DOHH2 (cell line): ENCODE data around the gene PHLPP1.

Experiments used
- H3F3A ChIP-seq: fragments of 200-600 bp; sonication (generic), shearing (Covaris generic); 2 replicates; pipeline ENCODE4 v1.6.0; 2016; ENCODE audit warnings: antibody characterized with exemption, mild to moderate bottlenecking; ENCODE audit not compliant: control insufficient read depth, insufficient read depth
- H3K27ac ChIP-seq: fragments of 200-600 bp; sonication (generic); 2 replicates; pipeline ENCODE4 v1.5.1; 2014; ENCODE audit warnings: low read depth, mild to moderate bottlenecking, low read length, moderate library complexity
- H3K27me3 ChIP-seq: fragments of 200-600 bp; sonication (generic); 2 replicates; pipeline ENCODE4 v1.6.1; 2014; ENCODE audit warnings: mild to moderate bottlenecking, low read length, mixed read lengths; ENCODE audit not compliant: control insufficient read depth
- H3K36me3 ChIP-seq: fragments of 200-600 bp; sonication (generic); 2 replicates; pipeline ENCODE4 v1.6.1; 2014; ENCODE audit warnings: mild to moderate bottlenecking, low read length, moderate library complexity, mixed read lengths; ENCODE audit not compliant: control insufficient read depth
- H3K4me1 ChIP-seq: fragments of 200-600 bp; sonication (generic); 2 replicates; pipeline ENCODE4 v1.6.1; 2014; ENCODE audit warnings: mild to moderate bottlenecking, low read length, mixed read lengths; ENCODE audit not compliant: control insufficient read depth
- H3K4me2 ChIP-seq: fragments of 200-600 bp; sonication (generic); 2 replicates; pipeline ENCODE4 v1.6.0; 2014; ENCODE audit warnings: mild to moderate bottlenecking, low read length, moderate library complexity
- H3K4me3 ChIP-seq: fragments of 200-600 bp; sonication (generic); 2 replicates; pipeline ENCODE4 v1.5.1; 2014; ENCODE audit warnings: mild to moderate bottlenecking, low read length, mixed read lengths
- H3K79me2 ChIP-seq: fragments of 200-600 bp; sonication (generic); 2 replicates; pipeline ENCODE4 v1.6.1; 2014; ENCODE audit warnings: mild to moderate bottlenecking, low read length, mixed read lengths; ENCODE audit not compliant: control insufficient read depth
- H3K9me2 ChIP-seq: fragments of 200-600 bp; sonication (generic); replicated peaks from 2 replicates; pipeline ENCODE4 v1.6.1; 2014; ENCODE audit warnings: mild to moderate bottlenecking, low read length, mixed read lengths; ENCODE audit not compliant: control insufficient read depth
- H3K9me3 ChIP-seq: fragments of 200-600 bp; sonication (generic); 2 replicates; pipeline ENCODE4 v1.6.1; 2014; ENCODE audit warnings: antibody characterized with exemption, low read length, mixed read lengths; ENCODE audit not compliant: control insufficient read depth, insufficient read depth
- H4K20me1 ChIP-seq: fragments of 200-600 bp; sonication (generic); 2 replicates; pipeline ENCODE4 v1.6.0; 2014; ENCODE audit warnings: low read depth, mild to moderate bottlenecking, antibody characterized with exemption, low read length, moderate library complexity; ENCODE audit not compliant: control insufficient read depth, insufficient read depth
- EZH2phosphoT487 ChIP-seq: fragments of 200-600 bp; sonication (generic); IDR thresholded peaks from 2 replicates; pipeline ENCODE4 v1.6.1; 2017; ENCODE audit warnings: borderline replicate concordance, mild to moderate bottlenecking, antibody characterized with exemption, low read length, moderate library complexity, mixed read lengths
- TF ChIP-seq, protein P1 (sequence below): fragments of 200-600 bp; sonication (generic); IDR thresholded peaks from one replicate; pipeline ENCODE4 v1.5.1; 2014; ENCODE audit warnings: antibody characterized with exemption, mild to moderate bottlenecking, low read depth, low read length; ENCODE audit not compliant: poor library complexity, severe bottlenecking

Gene PHLPP1

DNA sequence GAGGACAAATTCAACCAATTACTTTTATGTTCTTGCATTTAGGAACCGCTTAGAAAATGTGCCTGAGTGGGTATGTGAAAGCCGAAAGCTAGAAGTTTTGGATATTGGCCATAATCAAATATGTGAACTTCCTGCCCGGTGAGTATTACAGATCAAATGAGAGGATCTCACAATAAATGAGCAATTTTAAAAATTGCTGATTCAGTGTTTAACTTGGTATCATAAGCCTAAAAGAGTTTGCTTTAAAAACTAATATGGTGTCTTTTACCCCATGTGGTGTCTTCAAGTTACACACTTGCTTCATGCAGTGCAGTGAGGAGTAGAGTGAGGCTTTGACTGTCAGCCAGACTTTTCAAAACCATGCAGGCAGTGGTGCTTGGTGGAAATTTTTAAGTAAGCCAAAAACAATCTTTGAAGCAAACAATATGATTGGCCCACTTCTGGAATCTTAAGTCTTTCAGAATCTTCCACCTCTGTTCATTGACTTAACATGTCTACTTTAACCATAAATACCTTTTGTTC lies 199.6 kb downstream of the PHLPP1 start:
- Histone ChIP-seq H3K4me1 (peaks cover 33% of the 10 kb centered on the region), H3K27me3 (no peaks in the 10 kb centered on the region), H4K20me1 (no peaks in the 10 kb centered on the region), H3K4me2 (no peak overlapping the region), H3K4me3 (no peak overlapping the region), H3K79me2 (no peaks in the 10 kb centered on the region), H3F3A (no peaks in the 10 kb centered on the region), H3K36me3 (peaks cover 18% of the 10 kb centered on the region), H3K9me3 (no peaks in the 10 kb centered on the region), H3K9me2 (no peaks in the 10 kb centered on the region), H3K27ac (no peak overlapping the region)
- TF ChIP-seq, protein P1, sequence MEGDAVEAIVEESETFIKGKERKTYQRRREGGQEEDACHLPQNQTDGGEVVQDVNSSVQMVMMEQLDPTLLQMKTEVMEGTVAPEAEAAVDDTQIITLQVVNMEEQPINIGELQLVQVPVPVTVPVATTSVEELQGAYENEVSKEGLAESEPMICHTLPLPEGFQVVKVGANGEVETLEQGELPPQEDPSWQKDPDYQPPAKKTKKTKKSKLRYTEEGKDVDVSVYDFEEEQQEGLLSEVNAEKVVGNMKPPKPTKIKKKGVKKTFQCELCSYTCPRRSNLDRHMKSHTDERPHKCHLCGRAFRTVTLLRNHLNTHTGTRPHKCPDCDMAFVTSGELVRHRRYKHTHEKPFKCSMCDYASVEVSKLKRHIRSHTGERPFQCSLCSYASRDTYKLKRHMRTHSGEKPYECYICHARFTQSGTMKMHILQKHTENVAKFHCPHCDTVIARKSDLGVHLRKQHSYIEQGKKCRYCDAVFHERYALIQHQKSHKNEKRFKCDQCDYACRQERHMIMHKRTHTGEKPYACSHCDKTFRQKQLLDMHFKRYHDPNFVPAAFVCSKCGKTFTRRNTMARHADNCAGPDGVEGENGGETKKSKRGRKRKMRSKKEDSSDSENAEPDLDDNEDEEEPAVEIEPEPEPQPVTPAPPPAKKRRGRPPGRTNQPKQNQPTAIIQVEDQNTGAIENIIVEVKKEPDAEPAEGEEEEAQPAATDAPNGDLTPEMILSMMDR: no peak
- no peak for TF ChIP-seq EZH2phosphoT487

GRCh38 chr18:62918361-62918760 lies 203.0 kb downstream of the PHLPP1 start:
- peaks cover 27% of the 10 kb centered on the region for H3K4me1 ChIP-seq
- H3K79me2 ChIP-seq: no peaks in the 10 kb centered on the region
- no peak overlapping the region for H3K4me3 ChIP-seq

DNA sequence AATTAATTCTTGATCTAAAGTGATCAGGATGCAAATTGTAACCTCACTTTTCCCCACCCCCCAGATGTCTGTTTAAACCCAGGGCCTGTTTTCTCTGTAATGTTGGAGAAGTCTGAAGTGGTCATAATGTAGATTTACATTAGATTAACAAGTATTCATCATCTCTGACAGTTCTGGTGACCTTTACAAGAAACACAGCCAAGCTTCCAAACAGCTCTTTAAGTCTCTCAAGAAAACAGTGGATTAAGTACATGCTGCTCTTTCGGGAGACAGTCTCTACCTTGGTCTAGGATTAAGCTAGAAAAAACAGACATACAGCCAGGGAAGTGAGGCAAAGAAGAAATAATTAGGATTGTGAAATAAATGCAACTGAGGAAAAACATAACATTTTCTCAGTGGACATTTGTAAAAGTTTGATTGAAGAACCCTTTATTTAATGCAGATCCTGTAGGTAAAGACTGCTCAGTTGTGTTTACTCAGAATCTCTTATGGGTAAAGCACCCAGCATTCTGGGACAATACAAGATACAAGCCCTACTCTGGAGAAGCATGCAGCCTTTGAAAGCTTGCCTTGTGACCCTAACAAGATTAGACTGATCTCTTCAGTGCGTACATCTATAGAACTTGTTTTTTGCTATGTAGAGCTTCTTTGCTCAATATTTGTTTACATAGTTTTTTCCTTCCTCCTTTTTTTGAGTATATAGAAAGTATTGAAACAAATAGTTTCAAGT lies 203.9 kb downstream of the PHLPP1 start:
- Histone ChIP-seq H3K79me2 (no peaks in the 10 kb centered on the region), H3K27ac (no peak overlapping the region), H3K9me2 (no peaks in the 10 kb centered on the region), H3K4me1 (peaks cover 18% of the 10 kb centered on the region), H3K4me2 (no peak overlapping the region), H3K36me3 (peaks cover 24% of the 10 kb centered on the region), H4K20me1 (no peaks in the 10 kb centered on the region), H3K27me3 (no peaks in the 10 kb centered on the region), H3K9me3 (no peaks in the 10 kb centered on the region), H3F3A (no peaks in the 10 kb centered on the region), H3K4me3 (no peak overlapping the region)
- TF ChIP-seq, protein P1: no peak
- TF ChIP-seq EZH2phosphoT487: no peak

More at GRCh38 chr18:62918361-62918760, 203.0 kb downstream of the PHLPP1 start:
- TF ChIP-seq, protein P1: no peak
- no peak for TF ChIP-seq EZH2phosphoT487
- no peaks in the 10 kb centered on the region for H3K27me3 ChIP-seq
- H3K4me2 ChIP-seq: no peak overlapping the region
- no peaks in the 10 kb centered on the region for H4K20me1 ChIP-seq
- no peaks in the 10 kb centered on the region for H3K9me3 ChIP-seq
- H3K36me3 ChIP-seq: peaks cover 25% of the 10 kb centered on the region
- no peaks in the 10 kb centered on the region for H3F3A ChIP-seq
- H3K27ac ChIP-seq: no peak overlapping the region
- H3K9me2 ChIP-seq: no peaks in the 10 kb centered on the region
